ENCODE data around the gene KLHDC9.
"Not testable (repeated sequence)": the region's sequence is repeated elsewhere in the genome, so short reads cannot be mapped to it uniquely, and the experiment has no call there.

The KLHDC9 gene, protein sequence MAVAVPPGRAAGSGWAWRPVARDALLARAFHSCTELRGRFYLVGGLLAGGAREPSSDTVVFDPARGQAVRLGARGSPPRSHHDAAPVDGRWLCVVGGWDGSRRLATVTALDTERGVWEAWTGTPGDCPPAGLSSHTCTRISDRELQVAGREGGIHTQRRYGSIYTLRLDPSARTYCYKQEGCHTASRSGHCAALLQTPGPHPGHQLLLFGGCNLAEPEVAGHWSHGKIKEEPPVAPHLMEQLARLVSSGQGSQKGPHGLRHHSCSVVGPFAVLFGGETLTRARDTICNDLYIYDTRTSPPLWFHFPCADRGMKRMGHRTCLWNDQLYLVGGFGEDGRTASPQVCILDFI

DNA sequence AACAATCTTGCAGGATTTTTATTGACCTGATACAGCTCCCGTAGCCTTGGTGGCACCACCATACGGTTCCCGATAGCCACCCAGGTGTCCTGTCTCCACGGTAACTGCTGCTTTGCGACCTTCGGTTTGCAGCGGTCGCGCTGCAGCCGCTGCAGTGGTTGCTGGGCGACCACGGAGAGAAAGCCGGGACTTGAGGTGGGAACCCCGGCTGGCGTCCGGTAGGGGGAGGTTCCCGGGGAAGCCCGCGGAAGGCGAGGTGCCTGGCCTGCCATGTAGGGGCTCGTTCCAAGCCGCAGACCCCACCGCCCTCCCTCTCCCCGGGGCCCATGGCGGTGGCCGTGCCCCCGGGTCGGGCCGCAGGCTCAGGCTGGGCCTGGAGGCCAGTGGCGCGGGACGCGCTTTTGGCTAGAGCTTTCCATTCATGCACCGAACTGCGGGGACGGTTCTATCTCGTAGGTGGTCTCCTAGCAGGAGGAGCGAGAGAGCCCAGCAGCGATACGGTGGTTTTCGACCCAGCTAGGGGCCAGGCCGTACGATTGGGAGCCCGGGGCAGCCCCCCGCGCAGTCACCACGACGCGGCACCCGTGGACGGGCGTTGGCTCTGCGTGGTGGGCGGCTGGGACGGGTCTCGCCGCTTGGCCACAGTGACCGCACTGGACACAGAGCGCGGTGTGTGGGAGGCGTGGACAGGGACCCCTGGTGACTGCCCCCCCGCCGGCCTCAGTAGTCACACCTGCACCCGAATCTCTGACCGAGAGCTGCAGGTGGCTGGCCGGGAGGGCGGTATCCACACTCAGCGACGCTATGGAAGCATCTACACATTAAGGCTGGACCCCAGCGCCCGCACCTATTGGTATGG, at the start of gene KLHDC9:
Gene KLHDC9, plus strand, starts transcription at position 152 of the 859 bp plus-strand sequence. Its CDS starts 175 bp downstream, at position 327.
- peak; percentile 40 for DNase-seq (ENCODE audit: low read depth)

DNA sequence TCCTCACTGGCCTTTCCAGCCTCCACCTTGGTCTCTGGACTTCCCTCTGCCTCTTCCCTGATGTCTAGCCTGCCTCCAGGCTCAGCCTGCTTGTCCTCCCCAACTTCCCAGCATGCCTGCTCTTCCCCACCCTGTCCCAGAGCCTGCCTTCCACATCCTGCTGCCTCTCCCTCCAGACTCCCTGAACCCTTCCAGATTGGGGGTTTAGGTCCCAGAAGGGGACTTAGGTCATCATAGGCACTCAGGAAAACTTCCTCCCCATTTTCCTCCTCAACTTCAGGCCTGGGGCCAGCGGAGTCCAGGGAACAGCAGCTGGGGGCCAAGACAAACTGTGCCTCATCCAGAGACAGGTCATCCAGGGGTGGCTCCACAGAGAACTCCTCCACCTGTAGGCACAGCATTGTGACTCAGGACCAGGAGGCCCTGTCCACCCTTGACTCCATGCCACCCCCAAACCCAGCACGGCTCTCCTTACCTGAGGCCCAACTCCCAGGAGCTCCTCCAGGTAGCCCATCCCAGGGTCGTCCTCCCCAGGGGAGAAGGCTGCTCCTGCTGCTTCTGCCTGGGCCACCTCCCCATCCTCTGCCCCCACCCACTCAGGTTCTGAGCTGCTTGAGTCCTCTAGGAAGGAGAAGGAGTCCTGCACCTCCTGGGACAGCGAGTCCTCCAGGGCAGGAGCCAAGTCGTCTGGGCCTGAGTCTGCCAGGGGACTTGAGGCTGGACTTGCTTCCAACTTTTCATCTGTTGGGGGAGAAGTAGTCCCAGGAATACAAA, 49.0 kb upstream of the KLHDC9 start:
- no peak for DNase-seq (ENCODE audit: low read depth)

DNA sequence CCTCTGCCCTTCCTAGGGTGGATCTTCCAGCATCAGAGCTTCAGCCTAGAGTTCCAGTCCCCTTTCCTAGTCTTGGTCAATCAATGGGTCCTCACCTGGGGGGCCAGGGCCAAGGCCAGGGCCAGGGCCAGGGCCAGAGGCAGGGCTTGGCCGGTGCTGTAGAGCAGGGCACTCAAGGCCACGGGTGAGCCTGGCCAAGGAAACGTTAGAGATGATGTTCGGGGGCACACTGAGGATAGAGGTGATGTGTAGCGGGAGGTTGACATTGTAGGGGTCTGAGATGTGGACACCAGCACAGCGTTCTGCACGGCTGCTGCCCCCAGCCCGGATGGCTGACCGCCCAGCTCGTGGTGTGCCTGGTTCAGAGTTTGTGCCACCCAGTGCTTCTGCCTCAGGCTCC, 46.9 kb upstream of the KLHDC9 start:
- DNase-seq (ENCODE audit: low read depth), result no peak

DNA sequence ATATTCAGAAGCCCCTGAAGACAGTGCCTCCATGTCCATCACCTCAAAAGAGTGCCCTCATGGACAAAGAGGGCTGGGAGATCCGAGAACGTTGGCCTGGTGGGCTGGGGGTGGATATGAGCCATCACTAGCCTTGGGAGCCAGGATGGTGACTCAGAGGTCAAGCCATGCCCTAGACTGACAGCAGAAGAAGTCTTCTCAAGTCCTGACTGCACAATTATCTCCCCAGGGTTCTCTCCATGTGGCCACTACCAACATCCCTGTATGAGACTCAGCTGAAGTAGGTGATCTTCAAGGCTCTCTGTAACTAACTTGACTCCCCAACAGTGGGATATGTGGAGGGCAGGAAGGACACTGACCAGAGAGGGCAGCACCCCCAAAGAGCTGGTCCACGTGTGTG, 45.3 kb upstream of the KLHDC9 start:
- no peak for DNase-seq (ENCODE audit: low read depth)

DNA sequence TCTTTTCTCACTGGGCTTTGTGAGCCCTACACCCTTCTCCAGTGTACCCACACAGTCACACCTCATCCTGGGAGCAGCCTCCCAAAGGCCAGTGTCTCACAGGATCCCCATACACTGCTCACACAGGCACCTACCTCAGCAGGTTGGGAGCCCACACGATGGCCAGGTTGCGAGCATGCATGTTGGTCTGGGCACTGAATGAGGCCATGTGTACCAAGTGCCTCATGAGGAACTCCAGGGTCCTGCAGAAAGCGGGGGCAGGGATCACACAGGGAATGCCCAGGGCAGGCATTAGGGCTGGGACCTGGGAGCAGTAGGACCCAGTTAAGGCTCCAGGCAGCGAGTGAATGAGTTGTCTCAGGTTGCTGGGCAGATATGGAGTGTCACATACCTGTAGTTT, 43.9 kb upstream of the KLHDC9 start:
- DNase-seq (ENCODE audit: low read depth), result no peak

DNA sequence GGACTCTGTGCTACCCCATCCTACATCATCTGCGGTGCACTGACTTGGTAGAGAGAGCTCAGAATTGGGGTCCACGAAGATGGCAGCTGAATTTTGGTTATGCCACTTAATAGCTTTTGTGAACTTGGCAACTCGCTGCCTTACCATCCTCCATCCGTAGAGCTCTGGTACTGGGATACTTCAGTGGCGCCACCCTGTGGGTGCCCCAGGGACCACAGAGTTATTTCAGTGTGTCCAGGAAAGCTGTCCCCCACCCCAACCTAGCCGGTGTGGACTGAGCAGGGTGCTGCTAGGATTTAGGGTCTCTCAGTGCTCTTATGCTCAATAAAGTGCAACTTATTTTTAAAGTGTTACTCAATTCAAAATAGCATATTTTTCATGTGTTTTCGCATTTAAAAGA, 43.4 kb upstream of the KLHDC9 start:
- DNase-seq (ENCODE audit: low read depth), result no peak

DNA sequence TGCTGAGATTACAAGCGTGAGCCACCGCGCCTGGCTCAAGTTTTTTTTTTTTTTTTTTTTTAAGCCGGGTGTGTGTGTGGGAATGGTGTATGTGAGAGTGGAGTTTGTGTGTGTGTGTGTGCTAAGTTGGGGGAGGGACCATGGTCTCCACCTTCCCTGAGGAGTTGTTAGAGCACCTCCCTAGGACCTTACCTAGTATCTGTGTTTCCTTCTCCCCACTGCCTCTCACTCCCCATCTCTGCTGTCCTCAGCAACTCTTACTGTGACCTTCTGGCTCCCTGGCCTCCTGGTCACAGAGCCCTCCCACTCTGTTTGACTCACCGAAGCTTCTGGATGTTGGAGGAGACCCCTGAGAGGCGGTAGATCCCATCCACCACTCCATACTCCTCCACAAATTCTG, 38.9 kb upstream of the KLHDC9 start:
- DNase-seq (ENCODE audit: low read depth), result no peak

DNA sequence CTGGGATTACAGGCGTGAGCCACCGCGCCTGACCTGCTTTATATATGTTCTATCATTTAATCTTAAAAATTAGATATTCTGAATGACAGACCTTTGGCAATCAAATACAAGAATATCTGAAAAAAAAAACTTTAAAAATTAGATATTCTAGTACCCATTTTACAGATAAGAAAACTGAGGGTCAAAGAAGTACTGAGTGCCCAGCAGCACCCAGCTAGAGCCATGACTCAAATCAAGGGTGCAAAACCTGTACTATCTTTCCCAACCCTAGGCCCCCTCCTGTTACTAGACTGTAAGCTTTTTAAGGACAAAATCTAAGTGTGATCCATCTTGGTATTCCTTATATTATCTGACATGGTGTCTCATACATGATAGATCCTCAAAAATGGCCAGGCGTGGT, 36.7 kb upstream of the KLHDC9 start:
- no peak for DNase-seq (ENCODE audit: low read depth)

DNA sequence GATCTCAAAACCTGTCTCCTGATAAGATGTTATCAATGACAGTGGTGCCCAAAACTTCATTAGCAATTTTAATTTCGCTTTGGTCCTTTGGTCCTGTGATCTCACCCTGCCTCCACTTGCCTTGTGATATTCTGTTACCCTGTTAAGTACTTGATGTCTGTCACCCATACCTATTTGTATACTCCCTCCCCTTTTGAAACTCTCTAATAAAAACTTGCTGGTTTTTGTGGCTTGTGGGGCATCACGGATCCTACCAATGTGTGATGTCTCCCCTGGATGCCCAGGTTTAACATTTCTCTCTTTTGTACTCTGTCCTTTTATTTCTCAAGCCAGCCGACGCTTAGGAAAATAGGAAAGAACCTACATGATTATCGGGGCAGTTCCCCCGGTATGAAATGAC, 34.2 kb upstream of the KLHDC9 start:
- not testable (repeated sequence) for DNase-seq (ENCODE audit: low read depth)

DNA sequence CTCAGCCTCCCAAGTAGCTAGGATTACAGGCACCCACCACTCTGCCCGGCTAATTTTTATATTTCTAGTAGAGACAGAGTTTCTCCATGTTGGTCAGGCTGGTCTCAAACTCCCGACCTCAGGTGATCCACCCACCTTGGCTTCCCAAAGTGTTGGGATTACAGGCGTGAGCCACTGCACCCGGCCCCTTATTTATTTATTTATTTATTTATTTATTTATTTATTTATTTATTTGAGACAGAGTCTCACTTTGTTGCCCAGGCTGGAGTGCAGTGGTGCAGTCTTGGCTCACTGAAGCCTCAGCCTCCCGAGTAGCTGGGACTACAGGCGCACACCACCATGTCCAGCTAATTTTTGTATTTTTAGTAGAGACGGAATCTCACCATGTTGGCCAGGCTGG, 32.5 kb upstream of the KLHDC9 start:
- DNase-seq (ENCODE audit: low read depth), result not testable (repeated sequence)

DNA sequence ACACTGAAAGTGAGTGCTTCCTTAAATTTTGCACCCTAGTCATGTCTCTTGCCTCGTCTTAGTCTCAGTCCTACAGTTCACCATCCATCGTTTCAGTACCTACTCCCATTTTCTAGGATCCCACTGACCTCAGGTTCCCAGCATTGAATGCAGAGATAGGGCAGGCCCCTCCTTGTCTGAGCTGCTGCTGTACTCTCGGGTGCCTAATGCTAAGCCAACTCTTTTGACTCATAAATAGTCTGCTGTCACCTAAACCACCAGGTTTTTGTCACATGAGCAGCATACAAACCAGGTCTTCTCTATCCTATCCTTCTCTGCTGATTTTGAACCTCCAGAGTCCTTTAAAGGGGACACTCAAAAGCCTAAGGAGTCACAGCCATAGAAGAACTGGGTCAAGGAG, 31.5 kb upstream of the KLHDC9 start:
- DNase-seq (ENCODE audit: low read depth), result no peak

DNA sequence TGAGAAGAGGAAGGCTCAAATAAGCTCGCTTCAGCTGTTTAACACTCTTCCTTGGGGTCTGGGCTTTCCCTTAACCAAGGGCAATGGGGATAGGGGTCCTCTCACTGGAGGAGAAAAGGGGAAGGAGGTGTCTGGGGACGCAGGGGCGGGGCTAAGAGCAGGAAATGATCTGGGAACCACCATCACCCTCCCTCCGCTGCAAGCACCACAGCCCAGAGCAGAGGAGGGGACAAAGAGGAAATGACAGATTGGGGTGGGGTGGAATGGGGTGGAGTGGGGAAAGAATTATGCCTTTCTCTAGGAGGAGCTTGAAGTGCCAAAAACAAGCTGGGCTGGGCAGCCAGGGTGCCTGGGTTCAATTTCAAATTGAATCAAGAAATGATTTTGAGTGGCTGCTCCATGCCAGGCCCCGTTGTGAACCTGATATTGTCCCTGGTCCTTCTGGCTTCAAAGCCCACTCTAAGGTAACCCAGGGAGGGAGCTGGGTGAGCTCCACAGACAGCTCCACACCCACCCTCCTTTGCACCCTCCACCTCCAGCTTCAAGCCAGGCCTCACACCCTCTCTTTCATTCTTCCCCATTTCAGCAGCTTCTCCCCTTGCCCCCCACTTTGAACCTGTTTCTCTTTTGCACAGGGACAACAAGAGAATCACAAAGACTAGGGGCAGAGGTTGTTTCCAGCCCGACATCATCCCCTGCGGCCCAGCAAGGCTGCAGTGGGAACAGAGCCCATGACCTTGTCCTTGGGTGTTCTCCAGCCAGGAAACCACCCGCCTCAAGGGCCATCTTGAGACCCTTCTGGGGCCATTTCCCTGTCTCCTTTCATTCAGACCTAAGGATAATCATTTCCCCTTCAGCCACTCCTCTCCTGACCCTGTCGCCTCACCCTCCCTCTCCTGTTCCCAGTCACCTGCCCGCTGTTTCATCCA, 29.6 kb upstream of the KLHDC9 start:
- DNase-seq (ENCODE audit: low read depth), result no peak

DNA sequence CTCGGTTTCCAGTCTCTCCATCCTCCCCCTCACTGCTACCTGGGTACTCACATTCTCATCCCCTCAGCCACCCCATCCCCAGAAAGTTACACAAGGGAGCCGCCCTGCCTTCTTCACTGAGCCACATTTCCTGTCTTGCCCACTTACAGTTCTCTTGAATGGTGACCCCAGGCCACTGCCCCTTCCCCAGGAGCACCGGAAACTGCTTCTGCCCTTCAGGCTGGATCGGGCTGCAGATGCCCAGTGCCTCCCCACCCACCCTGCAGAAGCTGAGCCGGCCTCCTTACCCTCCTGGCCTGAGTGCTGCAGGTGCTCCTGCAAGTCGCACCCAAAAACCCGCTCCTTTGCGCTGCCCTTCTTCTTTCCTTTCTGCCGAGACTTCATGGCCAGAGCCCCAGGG, 28.9 kb upstream of the KLHDC9 start:
- no peak for DNase-seq (ENCODE audit: low read depth)

DNA sequence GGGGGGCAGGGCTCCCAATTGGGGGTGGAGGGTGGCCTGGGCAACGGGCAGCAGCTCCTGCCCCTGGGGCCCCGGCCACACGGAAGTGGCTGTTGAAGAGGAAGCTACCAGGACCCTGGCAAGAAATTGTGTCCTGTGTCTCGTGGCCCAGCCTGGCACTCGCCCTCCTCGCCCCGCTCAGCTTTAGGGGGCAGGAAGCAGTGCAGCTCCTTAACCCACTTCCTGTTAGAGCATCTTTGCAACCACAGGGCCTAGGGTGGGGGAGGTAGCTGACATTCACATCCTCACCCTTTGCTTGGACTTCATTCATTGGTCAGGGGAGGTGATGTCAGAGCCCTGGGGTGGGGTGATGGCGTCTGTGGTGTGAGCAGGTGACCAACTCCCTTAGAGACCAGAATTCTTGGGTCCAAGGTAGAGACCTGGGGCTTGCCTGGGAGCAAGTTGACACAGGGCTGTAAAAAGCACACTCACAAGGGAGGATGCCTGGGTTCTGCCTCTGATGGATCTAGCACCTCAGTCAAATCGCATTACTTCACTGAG, 28.4 kb upstream of the KLHDC9 start, which contains the start of gene ARHGAP30:
Gene ARHGAP30, minus strand, starts transcription at position 161 of the 540 bp plus-strand sequence. CDS start 267 bp downstream, outside the sequence.
- no peak for DNase-seq (ENCODE audit: low read depth)

DNA sequence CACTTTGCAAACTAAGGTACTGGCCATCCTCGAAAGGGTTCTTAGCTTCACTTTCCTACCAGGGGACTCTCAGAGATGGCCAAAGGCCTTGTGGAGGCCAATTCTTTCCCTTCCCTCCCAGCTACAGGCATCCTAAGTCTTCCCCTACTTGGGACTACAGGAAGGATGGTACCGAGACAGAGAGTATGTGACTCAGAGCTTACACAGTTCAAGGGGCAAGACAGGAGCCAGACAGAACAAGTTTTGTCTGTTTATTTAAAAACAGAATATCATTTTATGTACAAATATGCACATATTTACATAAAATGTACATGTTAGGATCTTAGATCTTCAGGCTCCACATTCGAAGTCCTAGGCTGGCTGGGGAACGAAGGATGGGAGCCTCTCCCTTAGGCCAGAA, 27.4 kb upstream of the KLHDC9 start:
- DNase-seq (ENCODE audit: low read depth), result no peak

DNA sequence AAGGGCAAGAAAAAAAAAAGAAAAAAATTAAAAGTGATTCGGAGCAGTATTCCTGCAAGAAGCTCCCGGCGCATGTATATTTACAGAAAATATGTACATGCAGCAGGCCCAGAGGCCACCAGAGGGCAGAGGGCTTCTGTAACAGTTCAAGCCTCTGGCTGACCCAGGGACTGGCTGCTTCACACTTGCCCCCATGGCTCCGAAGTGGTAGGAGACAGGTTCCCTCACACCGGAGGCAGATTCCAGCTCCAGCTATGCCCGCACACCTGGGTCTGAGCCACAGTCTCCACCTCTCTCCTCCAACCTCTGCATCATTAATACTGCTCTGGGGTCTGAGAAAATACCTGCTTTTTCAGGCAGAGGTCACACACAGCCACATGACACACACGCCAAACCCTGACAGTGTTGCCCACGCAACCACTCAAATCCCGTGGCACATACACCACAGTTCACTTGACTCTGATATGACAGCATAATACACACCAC, 26.2 kb upstream of the KLHDC9 start:
- DNase-seq (ENCODE audit: low read depth), result peak; percentile 33

DNA sequence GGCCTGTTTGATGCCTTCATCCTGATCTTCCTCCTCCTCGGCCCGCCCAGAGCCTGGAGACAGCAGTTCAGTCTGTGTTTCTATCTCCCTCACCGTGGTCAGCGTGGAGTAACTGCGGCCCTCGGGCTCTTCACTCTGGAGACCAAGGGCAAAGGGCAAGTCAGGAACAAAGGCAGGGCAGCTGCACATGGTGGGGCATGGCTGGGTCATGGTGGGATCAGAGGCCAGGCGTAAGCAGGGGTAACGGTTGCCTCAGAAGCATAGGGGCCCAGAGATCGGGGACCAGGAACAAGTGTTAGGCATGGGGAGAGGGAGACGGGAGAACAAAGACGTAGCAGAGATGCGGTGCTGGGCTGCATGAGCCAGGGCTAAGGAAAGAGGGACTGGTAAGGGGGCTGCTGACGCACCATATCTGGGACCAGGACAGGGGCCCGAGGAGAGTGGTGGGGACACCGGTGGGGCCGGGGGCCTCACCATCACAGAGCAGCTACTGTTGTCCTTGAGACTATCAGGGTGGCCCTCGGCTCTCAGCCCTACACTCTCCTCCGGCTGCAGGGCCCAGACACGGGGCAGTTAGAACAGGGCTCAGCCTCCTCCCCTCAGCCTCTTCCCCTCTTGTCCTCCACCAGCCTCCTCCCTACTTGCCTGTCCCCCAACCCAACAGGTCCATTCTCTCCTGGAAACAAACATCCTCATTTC, 25.3 kb upstream of the KLHDC9 start:
- DNase-seq (ENCODE audit: low read depth), result no peak

DNA sequence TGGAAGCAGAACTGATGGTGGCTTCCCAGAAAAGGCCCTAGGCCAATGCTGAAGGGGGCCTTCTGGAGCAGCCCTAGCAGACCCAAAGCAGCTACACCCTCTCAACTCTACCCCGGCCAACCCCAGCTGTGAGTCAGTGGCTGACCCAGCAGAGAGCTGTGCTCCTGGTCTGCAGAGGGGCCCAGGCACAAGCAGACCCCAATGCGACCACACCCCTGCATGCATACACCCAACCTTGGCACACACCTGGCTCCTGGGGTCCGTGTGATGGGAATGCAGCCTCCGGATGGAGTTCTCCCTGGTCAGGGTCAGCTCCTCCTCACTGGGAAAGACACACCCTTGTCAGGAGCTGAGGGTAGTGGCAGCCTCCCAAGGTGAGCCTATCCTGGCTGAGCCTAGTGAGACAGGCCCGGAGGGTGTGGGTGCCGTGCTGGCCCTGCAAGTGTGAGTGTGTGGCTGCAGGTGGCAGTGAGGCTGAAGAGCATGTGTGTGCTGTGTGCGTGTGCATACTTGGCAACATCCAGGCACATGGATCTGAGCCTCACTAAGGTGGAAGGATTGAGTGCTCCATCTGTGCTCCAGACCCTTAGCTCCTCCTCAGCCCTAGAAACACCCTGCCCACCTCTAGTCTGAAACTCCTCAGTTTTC, 24.6 kb upstream of the KLHDC9 start:
- DNase-seq (ENCODE audit: low read depth), result no peak

DNA sequence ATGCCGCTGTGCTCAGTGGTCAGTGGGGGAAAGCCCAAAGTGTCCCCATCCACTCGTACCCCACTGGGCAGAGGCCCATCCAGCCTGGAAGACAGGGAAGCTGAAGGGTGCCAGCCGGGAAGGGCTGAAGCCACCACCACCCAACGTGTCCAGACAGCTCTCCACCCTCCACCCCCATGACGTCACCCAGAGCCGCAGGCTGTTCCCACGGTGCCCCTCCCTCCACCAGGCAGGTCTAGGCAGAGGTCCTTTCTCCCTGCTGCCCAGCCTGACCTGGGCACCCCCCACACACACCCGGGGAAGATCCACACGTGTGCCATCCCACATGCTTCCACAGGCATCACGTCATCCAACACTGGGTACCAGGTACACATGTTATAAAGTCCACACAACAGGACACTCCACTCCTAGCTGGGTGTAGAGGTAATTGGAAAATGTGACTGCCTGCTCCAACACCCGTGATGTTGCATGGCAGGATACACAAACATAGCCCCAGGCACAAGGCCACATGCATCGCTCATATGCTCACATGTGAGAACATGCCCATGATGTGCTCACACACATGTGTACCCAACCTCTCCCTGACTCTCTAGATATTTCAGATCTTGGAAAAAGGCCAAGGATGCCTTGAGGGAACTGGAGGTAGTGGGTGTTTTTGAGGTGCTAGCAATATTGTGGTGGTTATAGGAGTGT, 23.3 kb upstream of the KLHDC9 start:
- no peak for DNase-seq (ENCODE audit: low read depth)

All from stromal cell of bone marrow (primary cell).